GM18499 (cell line): Measurements from ENCODE around the gene FADS1.

ENCODE experiments used
- ATAC-seq: cut with Tn5 transposase; IDR thresholded peaks from one replicate; pipeline ENCODE4 v1.9.1; 2021; ENCODE audit warnings: moderate number of reproducible peaks; ENCODE audit not compliant: insufficient read depth, unreplicated experiment

Gene FADS1

DNA sequence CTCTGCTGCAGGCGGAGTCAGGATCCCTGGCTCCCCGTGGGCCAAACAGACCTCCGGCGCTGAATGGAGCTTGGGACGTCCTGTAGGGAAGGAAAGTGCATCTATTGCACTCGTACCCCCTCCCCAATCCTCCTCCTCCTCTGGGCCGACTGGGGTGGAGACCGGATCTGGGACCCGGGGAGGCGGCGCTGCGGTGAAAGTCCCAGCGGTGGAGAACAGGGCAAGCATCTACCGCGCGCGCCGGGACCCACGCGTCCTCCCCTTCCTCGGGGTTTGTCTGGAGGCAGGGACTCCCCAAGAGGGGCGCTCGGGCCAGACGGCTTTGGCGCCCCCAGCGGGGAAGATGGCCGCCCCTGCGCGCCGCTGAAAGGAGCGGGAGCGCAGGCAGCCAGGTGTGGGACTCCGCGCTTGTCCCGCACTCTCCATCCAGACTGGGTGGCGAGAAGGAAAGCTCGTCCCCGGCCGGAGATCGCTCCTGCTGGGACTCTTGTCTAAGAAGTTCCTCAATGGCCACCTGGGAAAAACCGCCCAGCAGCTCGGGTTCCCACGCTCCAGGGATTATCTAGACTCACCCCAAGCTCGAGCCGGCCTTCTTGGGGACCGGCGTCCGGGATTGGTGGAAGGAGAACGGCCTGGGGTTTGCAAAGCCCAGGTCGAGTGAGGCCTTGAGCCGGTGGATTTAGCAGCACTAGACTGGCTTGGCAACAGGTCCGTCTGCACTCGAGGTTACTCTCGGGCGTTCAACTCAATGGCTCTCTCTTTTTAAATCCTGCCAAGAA, 12.0 kb upstream of the FADS1 start:
- ATAC-seq, result no peak

DNA sequence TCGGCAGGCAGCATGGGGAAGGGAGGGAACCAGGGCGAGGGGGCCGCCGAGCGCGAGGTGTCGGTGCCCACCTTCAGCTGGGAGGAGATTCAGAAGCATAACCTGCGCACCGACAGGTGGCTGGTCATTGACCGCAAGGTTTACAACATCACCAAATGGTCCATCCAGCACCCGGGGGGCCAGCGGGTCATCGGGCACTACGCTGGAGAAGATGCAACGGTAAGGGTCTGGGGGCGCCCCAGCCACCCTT, 11.5 kb upstream of the FADS1 start:
- ATAC-seq, result no peak

DNA sequence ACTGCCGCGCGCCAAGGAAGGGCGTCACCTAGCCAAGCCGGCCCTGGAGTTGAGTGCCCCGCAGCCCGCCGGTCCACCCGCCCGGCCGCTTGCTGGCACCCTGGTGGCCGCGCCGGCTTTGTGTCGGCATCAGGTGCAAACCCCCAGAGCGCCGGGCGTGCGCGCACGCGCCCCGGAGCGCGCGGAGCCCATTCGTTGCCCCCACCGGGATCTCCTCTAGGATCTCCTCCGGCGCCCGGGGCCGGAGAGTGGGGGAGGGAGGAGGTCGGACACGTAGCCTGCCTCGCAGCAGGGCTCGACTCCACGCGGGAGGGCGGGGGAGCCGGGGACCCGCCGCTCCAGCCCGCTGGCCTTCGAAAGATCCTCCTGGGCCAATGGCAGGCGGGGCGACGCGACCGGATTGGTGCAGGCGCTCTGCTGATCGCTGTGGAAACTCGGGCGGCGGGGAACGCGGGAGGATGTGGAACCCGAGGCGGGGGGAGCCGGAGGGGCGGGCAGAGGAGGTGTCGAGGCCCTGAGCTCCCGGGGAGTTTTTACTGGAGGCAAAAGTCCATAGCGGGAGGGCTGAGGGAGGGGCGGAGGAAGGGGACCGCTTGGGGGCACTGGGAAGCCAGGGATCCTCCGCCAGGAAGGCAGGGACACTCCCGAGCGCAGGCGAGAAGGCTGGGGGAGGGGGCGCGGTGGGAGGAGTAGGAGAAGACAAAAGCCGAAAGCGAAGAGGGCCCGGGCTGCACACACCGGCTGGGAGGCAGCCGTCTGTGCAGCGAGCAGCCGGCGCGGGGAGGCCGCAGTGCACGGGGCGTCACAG, 11.0 kb upstream of the FADS1 start, which contains the start of gene FADS2:
TSS of gene FADS2 (plus strand) at position 730 of the 808 bp plus-strand sequence. CDS start 91 bp downstream, outside the sequence.
- no peak for ATAC-seq

DNA sequence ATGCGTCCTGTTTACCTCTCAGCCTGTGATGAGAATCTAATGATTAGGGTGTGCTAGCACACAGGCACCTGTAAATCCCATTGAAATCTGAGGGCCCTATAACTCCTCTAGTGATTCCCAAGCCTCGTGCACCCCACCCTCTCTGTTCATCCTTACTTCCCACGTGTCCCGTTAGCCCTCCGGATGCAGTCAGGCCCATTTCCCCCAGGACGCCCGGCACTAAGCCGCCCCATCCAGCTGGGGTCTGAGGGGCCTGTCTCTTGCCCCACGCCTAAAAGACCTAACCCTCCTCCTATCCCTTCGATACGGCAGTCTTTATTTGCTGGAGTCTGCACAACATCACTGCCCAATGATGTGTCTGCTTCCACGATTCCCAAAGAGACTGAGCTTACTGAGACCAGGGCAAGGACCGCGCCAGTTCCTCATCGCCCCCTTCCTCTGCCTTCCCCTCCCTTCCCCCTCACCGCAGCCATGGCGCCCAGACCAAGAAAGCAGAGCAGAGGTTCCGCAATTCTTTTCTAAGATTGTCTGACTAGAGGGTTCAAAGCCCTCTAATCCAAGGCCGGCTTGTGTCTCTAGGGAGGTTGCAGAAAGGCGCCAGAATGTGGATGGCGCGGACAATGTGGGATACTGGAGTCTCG, 10.2 kb upstream of the FADS1 start:
- no peak for ATAC-seq

DNA sequence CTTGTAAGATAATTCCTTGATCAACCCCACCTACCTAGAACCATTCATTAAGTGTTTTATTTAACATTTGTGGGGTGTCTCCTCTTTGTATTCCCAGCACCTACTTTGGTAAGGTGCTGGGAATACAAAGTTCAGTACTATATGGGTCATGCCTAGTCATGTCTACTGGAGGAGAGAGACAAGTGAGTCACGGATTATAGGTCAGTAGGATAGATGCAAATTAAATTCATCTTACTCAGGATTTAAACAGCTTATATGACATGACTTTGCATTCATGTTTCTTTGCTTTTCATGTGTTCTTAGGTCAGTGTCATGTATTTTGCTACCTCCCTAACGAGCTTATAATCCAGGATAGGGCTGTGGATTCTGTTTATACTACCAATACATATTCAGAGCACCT, 3.4 kb upstream of the FADS1 start:
- no peak for ATAC-seq

DNA sequence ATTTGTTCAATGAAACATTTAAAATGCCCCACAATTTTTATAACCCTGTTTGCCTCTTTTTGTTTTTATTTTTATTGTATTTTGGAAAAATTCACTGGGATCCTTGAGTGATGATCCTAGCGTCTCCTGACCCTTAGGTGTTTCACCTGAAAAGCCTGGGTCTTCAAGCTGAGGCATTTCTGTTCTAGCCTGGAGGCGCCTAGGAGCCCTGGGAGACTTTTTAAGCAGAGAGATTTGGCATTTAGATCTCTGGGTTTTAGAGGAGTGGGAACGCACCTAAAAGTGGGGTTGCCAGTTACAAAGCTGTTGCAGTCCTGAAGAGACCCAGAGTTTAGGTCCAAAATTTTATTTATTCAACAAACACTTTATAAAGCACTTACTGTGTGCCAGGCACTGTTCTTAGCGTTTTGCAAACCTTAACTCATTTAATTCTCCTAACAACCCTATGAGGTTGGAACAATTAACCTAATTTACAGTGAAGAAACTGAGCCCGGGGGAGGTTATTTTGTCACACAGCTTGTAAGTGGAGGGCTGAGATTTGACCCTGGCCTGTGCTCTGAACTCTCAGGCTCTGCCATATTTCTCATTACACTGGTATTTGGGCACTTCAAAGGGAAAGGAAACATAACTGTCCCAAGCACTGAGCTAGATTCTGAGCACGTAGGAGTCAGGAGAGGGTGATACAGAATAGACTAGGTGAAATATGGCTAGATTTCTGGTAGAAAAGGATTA, 834 bp upstream of the FADS1 start:
- ATAC-seq, result no peak

DNA sequence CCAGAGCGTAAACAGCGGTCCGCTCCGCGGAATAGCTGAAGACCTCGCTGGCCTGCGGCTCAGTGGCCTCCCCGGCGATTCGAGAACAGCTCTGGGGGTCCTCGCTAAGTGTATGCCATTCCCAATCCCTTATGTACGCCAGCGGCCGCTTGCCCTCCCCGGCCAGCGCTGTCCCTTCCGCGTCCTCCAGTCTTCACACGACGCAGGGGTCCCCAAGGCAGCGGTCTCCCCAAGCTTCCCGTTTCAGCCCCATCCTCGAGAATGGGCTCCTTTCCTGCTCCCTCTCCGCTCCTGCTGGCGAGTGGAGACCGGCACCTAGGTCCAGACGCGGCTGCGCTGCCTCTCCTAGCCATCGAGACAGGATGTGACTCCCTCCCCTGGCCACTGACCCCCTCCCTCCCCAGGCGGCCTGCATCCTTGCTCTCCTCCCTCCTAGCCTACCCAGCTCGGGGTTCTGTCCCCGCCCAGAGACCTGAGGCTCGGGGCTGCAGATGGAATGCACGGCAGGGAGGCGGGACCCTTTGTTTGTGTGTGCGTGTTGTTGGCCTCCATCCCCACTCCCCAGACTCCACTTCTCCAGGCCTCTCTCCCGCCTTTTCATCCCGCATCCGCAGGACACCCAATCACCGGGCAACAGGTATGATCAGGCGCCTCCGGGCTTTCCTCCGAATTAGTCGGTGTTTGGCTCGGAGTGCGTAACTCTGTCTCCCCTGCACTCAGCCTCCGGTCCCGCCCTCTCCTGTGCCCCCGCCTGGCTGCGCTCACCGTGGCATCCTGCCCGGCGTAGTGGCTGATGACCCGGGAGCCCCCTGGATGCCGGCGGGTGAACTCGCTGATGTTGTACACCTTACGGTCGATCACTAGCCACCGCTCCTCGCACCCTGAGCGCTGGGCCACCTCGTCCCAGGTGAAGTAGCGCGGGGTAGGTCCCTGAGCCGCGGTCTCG, 740 bp downstream of the FADS1 start:
- ATAC-seq, result no peak

DNA sequence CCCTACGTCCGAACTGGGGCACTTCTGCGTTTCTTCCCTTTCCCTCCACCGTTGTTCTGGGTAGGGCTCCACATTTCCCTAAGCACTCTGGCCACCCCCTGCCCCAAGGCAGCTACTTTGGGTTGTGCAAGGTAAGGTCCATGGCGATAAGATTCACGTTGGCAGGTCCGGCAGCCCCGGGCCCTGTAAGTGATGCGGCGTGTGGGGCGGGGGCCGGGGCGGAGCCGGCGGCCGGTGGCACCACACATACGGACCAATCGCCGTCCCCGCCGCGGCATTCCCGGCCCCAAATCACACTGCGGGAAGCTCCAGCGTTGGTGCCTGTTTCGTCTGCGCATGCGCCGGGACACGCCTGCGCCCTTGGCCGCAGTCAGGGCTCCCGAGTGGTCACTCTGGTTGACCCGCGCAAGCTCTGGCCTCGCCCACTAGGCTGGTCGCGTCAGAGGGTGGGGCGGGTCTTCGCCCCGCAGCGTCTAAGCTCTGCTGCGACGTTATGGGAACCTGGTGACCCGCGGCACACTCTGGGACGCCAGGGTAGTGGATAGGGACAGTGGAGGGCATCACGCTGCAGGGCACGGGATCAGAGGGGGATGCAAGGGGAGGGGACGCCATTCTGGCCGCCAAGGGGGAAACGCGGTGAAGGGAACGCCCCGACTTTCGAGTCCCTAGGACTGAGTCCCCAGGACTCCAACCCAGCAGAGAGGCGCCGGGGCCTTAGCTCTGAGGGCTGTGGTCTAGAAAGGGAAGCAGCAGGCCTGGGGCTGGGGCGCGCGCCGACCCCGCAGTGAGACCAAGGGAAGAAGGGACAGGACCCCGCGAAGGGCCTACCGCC, 1.6 kb downstream of the FADS1 start:
- ATAC-seq, result no peak

DNA sequence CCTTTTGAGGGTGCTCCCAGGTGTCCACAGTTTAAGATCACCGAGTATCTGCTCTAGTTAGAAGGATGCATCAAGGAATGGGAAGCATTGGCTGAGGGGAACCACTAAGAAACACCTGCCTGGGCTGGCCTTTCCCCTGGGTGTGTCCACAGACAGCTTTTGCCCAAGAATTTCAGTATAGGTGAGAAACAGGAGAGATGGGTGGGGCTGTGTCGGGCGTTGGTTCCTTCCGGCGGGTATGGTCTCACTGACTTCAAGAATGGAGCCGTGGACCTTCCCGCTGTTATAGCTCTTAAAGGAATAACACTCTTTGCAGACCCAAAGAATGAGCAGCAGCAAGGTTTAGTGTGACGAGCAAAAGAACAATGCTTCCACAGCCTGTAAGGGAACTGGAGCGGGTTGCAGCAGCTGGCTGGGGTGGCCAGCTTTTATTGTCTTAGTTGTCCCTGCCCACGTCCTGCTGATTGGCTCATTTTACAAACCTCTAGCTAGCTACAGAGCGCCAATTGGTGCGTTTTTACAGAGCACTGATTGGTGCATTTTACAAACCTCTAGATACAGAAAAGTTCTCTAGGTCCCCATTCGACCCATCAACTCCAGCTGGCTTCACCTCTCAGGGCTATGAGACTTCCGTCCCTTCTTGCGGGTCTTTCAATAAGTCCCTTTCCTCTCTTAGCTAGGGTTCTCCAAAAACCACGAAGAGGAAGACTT, 2.4 kb downstream of the FADS1 start:
- no peak for ATAC-seq

DNA sequence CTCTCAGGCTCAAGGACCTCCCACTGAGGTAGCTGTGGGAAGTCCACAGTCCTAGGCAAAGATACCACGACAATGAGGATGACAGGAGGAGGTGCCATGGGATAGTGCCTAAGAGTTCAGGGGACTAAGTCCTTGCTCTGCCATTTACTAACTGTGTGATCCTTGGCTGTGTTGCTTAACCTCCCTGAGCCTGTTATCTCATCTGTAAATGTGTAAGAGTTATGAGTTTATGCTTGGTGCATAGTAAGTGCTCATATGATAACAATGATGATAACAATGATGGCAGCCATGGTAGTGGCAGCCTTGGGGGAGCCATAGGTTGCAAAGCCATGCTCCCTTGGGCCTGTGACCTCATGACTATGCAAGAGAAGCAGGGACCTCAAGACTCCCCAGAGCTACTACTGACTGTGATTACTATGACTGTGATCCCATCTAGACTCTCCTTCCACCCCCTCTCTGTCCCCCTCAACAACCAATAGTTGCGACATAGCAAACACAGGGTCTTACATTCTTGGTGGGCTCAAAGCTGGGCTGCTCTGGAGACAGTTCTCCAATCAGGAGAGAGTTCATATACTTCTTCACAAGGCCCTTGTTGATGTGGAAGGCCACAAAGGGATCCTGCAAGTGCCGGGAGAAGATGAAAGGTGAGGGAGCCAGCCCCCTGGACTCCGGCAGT, 3.9 kb downstream of the FADS1 start:
- ATAC-seq, result no peak

DNA sequence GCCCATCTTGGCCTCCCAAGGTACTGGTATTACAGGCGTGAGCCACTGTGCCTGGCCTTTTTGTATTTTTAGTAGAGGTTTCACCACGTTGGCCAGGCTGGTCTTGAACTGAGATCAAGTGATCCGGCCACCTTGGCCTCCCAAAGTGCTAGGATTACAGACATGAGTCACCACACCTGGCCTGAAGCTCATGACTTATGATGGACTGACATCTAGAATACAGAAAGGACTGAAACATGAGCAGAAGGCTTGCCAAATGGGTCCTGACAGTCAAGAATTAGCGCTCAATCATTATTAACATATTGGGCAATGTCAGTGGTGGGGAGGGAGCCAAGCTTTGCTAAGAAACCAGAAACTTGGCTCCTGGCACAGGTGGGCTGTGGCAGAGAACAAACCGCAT, 5.0 kb downstream of the FADS1 start:
- ATAC-seq, result no peak

DNA sequence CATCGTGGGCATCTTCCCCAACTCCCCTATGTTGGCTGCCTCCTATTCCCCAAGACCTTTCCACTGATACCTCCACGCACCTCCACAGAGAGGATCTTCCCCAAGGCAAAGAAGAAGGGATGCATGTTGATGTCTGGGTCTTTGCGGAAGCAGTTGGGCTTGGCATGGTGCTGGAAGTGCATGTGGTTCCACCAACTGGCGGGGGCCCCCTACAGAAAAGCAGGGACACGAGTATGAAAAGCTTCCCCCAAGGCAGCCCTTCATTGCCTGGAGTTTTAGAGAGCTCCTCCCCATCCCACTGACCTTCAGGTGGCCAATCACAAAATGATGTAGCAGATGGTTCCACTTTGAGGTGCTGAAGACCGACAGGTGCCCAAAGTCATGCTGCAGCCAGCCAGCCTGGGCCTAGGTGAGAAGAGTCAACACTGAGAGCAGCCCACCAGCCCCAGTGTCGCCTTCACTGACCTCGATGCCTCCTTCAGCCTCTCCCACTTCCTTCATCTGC, 6.1 kb downstream of the FADS1 start:
- no peak for ATAC-seq

DNA sequence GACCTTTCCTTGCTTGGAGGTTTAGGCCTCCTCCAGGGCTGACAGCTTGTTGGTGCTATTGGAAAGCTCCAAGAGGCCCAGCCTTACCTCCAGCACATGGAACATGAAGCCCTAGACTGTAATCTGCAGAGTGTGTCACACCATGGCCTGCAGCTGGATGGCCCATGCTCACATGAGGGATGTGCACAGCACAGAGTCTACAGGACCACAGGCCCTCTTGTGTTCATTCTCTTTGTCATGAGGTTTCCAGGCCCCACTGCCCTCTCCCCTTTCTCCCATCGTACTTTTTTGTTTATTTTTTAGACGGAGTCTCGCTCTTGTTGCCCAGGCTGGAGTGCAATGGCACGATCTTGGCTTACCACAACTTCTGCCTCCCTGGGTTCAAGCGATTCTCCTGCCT, 10.0 kb downstream of the FADS1 start:
- ATAC-seq, result no peak

DNA sequence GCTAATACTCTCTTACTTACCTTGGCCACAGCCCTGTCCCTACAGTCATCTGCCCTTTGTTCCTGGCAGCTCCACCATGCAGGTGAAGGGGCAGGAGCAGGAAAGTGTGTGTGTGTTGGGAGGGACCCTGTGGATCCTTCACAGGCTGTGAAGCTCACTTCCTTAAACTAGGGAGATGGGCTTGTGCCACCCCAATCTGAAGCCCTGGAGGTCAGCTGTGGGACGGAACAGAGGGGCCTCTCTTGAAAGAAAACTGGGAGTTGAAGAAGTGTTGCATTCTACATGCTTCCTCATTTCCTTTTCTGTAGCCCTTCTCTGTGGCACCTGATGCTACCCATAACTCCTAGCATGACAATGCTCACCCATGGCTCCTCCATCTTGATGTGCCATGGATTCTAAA, 11.7 kb downstream of the FADS1 start:
- no peak for ATAC-seq

DNA sequence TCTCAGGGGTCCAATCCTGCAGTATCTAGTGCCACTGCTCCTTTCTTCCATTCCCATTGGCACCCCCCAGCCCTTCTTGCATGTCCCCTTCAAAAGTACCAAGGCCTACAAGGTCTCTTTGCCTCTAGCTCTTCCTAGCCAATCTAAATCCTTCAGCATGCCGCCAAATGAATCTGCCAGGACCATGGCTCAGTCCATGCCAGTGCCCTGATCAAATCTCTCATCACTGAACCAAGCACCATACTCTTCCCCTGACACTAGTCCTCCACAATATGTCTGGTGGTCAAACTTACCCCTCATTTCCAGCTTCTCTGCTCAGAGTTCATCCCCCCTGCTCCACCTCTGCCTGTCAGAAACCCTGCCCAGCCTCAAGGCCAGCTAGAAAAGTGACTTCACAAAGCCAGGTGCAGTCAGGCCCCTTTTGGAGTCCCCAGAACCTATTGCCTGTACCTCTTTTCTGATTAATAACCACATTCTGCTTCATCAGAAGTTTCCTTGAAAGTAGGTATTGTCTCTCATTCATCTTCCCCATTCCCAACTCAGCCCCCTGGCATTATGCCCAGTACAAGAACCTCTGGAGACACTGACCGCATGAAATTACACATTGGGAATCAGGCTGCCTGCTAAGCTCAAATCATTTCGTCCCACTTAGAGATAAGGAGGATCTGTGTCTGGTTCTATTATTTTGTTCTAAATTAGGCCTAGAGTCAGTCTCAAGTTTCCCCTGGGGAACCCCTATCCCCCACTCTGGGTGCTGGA, 12.7 kb downstream of the FADS1 start:
- no peak for ATAC-seq

DNA sequence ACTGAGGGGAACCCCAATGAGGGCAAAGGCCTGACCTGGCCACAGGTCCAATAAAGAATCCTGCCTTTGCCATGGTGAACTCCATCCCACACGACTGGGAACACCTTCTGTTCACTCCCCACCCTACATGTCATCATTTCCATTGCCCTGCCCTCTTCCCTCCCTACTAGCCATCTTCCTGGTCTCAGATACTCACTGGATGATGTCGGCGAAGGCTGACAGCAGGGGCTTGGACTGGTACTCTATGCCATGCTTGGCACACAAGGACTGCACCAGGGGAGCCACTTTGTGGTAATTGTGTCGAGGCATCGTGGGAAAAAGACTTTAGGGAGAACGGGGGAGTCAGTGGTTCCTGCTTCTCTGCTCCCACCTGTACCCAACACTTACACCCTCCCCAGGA, 14.2 kb downstream of the FADS1 start:
- no peak for ATAC-seq
